ENCODE results near the gene FAM107A. TPM values are rescaled to one million over a fixed set of nuclear protein-coding genes. Genes with fewer than 3 reads are reported as not detected.

The FAM107A gene
- total and polyA plus RNA-seq, 2 of the 13 experiments (the other 11 are each of a cell fraction or from before 2014, with no cell fraction given): not detected

GRCh38 chr3:58526515-58526957 lies 50.7 kb downstream of the FAM107A start (continued):
- TF ChIP-seq, protein P1, sequence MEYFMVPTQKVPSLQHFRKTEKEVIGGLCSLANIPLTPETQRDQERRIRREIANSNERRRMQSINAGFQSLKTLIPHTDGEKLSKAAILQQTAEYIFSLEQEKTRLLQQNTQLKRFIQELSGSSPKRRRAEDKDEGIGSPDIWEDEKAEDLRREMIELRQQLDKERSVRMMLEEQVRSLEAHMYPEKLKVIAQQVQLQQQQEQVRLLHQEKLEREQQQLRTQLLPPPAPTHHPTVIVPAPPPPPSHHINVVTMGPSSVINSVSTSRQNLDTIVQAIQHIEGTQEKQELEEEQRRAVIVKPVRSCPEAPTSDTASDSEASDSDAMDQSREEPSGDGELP (IDR thresholded peaks at IDR 0.05; ENCODE audit: borderline replicate concordance, low read depth): no peak
- TF ChIP-seq ADNP (CRISPR knock-in tag; IDR thresholded peaks at IDR 0.05) (no peak), PTBP1 (IDR thresholded peaks at IDR 0.05; ENCODE audit: low read depth, low read length, poor library complexity, severe bottlenecking) (no peak), MEF2D (CRISPR knock-in tag; IDR thresholded peaks at IDR 0.05) (no peak), ZNF34 (CRISPR knock-in tag; IDR thresholded peaks at IDR 0.05; ENCODE audit: borderline replicate concordance) (no peak), ZBTB46 (CRISPR knock-in tag; IDR thresholded peaks at IDR 0.05; ENCODE audit: borderline replicate concordance) (no peak), SMC3 (IDR thresholded peaks at IDR 0.05; ENCODE audit: low read length) (peak; percentile 55), HDAC6 (IDR thresholded peaks at IDR 0.05; ENCODE audit: low read depth, low read length) (no peak), JUND (CRISPR knock-in tag; IDR thresholded peaks at IDR 0.05) (peak; percentile 77; the same call in 1 of the 2 replicates), ATM (IDR thresholded peaks at IDR 0.05; ENCODE audit: borderline replicate concordance) (no peak), ZNF484 (CRISPR knock-in tag; IDR thresholded peaks at IDR 0.05; ENCODE audit: borderline replicate concordance, low read depth) (no peak), NFE2L1 (CRISPR knock-in tag; IDR thresholded peaks at IDR 0.05; ENCODE audit: borderline replicate concordance) (no peak), FOXO1 (CRISPR knock-in tag; IDR thresholded peaks at IDR 0.05) (no peak; the same call in 1 of the 2 replicates), ZNF30 (CRISPR knock-in tag; IDR thresholded peaks at IDR 0.05) (no peak)
- TF ChIP-seq, protein P2, sequence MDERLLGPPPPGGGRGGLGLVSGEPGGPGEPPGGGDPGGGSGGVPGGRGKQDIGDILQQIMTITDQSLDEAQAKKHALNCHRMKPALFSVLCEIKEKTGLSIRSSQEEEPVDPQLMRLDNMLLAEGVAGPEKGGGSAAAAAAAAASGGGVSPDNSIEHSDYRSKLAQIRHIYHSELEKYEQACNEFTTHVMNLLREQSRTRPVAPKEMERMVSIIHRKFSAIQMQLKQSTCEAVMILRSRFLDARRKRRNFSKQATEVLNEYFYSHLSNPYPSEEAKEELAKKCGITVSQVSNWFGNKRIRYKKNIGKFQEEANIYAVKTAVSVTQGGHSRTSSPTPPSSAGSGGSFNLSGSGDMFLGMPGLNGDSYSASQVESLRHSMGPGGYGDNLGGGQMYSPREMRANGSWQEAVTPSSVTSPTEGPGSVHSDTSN (CRISPR knock-in tag; IDR thresholded peaks at IDR 0.05): no peak
- TF ChIP-seq, protein P3, sequence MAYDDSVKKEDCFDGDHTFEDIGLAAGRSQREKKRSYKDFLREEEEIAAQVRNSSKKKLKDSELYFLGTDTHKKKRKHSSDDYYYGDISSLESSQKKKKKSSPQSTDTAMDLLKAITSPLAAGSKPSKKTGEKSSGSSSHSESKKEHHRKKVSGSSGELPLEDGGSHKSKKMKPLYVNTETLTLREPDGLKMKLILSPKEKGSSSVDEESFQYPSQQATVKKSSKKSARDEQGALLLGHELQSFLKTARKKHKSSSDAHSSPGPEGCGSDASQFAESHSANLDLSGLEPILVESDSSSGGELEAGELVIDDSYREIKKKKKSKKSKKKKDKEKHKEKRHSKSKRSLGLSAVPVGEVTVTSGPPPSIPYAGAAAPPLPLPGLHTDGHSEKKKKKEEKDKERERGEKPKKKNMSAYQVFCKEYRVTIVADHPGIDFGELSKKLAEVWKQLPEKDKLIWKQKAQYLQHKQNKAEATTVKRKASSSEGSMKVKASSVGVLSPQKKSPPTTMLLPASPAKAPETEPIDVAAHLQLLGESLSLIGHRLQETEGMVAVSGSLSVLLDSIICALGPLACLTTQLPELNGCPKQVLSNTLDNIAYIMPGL (CRISPR knock-in tag; IDR thresholded peaks at IDR 0.05; ENCODE audit: borderline replicate concordance in 1 of 2, low read depth in 1 of 2): no peak; a peak in 1 of 4 replicates
- TF ChIP-seq, protein P4, sequence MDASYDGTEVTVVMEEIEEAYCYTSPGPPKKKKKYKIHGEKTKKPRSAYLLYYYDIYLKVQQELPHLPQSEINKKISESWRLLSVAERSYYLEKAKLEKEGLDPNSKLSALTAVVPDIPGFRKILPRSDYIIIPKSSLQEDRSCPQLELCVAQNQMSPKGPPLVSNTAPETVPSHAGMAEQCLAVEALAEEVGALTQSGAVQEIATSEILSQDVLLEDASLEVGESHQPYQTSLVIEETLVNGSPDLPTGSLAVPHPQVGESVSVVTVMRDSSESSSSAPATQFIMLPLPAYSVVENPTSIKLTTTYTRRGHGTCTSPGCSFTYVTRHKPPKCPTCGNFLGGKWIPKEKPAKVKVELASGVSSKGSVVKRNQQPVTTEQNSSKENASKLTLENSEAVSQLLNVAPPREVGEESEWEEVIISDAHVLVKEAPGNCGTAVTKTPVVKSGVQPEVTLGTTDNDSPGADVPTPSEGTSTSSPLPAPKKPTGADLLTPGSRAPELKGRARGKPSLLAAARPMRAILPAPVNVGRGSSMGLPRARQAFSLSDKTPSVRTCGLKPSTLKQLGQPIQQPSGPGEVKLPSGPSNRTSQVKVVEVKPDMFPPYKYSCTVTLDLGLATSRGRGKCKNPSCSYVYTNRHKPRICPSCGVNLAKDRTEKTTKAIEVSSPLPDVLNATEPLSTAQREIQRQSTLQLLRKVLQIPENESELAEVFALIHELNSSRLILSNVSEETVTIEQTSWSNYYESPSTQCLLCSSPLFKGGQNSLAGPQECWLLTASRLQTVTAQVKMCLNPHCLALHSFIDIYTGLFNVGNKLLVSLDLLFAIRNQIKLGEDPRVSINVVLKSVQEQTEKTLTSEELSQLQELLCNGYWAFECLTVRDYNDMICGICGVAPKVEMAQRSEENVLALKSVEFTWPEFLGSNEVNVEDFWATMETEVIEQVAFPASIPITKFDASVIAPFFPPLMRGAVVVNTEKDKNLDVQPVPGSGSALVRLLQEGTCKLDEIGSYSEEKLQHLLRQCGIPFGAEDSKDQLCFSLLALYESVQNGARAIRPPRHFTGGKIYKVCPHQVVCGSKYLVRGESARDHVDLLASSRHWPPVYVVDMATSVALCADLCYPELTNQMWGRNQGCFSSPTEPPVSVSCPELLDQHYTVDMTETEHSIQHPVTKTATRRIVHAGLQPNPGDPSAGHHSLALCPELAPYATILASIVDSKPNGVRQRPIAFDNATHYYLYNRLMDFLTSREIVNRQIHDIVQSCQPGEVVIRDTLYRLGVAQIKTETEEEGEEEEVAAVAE (CRISPR knock-in tag; IDR thresholded peaks at IDR 0.05; ENCODE audit: borderline replicate concordance): no peak
- TF ChIP-seq, protein P5, sequence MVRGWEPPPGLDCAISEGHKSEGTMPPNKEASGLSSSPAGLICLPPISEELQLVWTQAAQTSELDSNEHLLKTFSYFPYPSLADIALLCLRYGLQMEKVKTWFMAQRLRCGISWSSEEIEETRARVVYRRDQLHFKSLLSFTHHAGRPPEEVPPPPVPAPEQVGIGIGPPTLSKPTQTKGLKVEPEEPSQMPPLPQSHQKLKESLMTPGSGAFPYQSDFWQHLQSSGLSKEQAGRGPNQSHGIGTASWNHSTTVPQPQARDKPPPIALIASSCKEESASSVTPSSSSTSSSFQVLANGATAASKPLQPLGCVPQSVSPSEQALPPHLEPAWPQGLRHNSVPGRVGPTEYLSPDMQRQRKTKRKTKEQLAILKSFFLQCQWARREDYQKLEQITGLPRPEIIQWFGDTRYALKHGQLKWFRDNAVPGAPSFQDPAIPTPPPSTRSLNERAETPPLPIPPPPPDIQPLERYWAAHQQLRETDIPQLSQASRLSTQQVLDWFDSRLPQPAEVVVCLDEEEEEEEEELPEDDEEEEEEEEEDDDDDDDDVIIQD (CRISPR knock-in tag; IDR thresholded peaks at IDR 0.05; ENCODE audit: low read depth): 0 out of 2 replicates have a peak, but pooled peaks have one; percentile 15

Data from HepG2 (cell line).